ENCODE data around the gene PPIL4. TPM values are rescaled to one million over a fixed set of nuclear protein-coding genes. Genes with fewer than 3 reads are reported as not detected.
A peak's percentile ranks its signal among the peaks of the same experiment; 100 is the strongest.

The PPIL4 gene, protein sequence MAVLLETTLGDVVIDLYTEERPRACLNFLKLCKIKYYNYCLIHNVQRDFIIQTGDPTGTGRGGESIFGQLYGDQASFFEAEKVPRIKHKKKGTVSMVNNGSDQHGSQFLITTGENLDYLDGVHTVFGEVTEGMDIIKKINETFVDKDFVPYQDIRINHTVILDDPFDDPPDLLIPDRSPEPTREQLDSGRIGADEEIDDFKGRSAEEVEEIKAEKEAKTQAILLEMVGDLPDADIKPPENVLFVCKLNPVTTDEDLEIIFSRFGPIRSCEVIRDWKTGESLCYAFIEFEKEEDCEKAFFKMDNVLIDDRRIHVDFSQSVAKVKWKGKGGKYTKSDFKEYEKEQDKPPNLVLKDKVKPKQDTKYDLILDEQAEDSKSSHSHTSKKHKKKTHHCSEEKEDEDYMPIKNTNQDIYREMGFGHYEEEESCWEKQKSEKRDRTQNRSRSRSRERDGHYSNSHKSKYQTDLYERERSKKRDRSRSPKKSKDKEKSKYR
- total RNA-seq: 10 to 100 TPM; 14.7 to 32.4 (median 22.3) TPM
- polyA plus RNA-seq: 1 to 10 TPM; 6.9 to 8.4 (median 8.3) TPM
- long read RNA-seq, donor 1, transcript PPIL4-201 (13 exons, 2,232 nt): major isoform, 14 of 15 reads
- long read RNA-seq, donor 1, partial matches to known transcripts: 0 of 15 reads
- long read RNA-seq, donor 1, other reads (novel, unspliced or antisense): 1 of 15 reads
- long read RNA-seq, donor 2, transcript PPIL4-201 (13 exons, 2,232 nt): major isoform, 24 of 27 reads
- long read RNA-seq, donor 2, partial matches to known transcripts: 0 of 27 reads
- long read RNA-seq, donor 2, other reads (novel, unspliced or antisense): 3 of 27 reads

DNA sequence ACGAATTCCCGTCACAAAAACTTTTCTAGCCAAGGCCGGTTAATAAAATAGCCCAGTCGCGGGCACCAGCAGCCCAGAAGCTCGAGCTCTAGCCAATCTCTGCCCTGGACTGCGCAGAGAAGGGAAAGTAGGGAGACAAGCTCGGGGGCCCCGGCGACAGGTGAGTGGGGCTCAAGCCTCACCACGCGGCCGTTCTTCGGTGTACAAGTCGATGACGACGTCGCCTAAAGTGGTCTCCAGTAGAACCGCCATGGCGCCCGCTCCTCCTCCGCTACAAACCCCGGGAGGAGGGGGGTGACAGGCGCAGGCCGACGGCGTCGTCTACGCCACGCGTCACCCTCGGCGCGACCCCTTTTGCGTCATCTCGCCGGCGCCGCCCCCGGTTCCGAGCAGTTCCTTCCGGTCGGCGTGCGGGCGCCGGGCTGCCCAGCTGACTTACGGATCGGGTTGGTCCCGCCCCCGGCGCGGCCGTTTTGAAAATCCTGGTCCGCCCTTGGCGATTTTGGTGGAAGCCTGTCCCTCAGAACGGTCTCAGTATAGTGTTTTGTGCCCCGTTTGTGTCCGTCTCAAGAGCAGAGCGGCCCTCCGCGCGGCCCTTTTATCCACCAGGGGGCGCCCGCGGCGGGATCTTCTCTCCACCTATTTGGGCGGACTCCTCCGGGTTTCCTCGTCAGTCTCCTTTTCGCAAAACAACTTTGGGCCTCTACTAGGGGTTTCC lies at the start of gene PPIL4:
Gene PPIL4 (minus strand): TSS at position 290 of the 718 bp plus-strand sequence. CDS start 38 bp downstream, at position 252.
- 0% methylated on average over 56 to 71 of the region's 71 CpGs for WGBS, 3 donors
- H3K4me1 ChIP-seq: peaks cover 28% of the 10 kb centered on the region
- DNase-seq (peak; percentile 98 to 99), ATAC-seq (peak; percentile 98 to 99 (median 99))
- peak within 1 kb of the TSS; percentile 99 for H3K27ac ChIP-seq
- TF ChIP-seq, protein P1, sequence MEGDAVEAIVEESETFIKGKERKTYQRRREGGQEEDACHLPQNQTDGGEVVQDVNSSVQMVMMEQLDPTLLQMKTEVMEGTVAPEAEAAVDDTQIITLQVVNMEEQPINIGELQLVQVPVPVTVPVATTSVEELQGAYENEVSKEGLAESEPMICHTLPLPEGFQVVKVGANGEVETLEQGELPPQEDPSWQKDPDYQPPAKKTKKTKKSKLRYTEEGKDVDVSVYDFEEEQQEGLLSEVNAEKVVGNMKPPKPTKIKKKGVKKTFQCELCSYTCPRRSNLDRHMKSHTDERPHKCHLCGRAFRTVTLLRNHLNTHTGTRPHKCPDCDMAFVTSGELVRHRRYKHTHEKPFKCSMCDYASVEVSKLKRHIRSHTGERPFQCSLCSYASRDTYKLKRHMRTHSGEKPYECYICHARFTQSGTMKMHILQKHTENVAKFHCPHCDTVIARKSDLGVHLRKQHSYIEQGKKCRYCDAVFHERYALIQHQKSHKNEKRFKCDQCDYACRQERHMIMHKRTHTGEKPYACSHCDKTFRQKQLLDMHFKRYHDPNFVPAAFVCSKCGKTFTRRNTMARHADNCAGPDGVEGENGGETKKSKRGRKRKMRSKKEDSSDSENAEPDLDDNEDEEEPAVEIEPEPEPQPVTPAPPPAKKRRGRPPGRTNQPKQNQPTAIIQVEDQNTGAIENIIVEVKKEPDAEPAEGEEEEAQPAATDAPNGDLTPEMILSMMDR (IDR thresholded peaks at IDR 0.05): peak; percentile 75
- intact Hi-C loops (cut with DNase I): no loop called here
- H3K36me3 ChIP-seq (ENCODE audit: insufficient read depth in 1 of 2, low read depth in 1 of 2): peaks cover 0 to 1% of the 10 kb centered on the region in 2 donors
- no peaks in the 10 kb centered on the region for H3K9me3 ChIP-seq
- no peaks in the 10 kb centered on the region for H3K27me3 ChIP-seq (ENCODE audit: insufficient read depth in 3 of 3, low read length in 2 of 3)
- peak within 1 kb of the TSS; percentile 96 for H3K4me3 ChIP-seq

DNA sequence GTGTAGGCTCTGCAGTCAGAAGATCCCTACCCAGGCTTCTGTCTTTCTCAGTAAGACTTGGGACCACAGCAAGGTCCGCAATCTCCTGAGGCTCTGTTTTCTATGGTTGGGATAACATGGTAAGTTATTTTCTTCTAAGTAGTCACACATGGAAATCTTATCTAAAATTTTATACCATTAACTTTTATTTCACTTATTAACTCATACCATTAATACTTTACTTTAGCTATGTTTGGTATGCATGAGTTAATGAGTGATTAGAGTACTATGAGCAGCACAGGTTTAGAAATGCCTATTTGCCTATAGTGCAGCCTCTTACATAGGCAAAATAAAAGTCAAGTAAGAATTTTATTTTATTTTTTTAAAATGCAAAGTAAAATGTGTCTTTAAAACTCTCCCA lies 47.6 kb upstream of the PPIL4 start:
- ATAC-seq (no peak), DNase-seq (no peak)
- Histone ChIP-seq H3K4me3 (no peak overlapping the region), H3K27ac (no peak overlapping the region), H3K9me3 (no peaks in the 10 kb centered on the region), H3K27me3 (ENCODE audit: insufficient read depth in 3 of 3, low read length in 2 of 3) (no peaks in the 10 kb centered on the region), H3K36me3 (ENCODE audit: insufficient read depth in 1 of 2, low read depth in 1 of 2) (peaks cover 16 to 95% of the 10 kb centered on the region in 2 donors), H3K4me1 (no peaks in the 10 kb centered on the region)
- 99 to 100% (median 100%) methylated on average over 1 of the region's 1 CpG for WGBS, 3 donors
- intact Hi-C loops (cut with DNase I): no loop called here
- TF ChIP-seq, protein P1 (IDR thresholded peaks at IDR 0.05): no peak

DNA sequence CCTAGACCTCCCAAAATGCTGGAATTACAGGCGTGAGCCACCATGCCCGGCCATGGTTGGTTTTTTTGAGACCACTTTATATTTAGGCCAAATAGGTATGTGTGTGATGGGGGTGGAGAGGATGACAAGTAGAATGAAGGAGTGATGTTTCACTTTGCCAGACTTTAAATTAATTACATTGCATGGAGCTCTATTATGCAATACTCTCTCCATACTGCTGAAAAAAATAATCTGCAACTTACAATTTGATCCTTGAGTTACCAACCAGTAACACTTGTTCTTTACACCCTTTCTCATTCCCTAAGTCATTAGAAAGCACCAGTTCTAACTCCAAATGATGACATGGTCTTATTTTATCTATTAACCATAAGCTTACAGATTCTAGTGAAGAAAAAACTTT lies 47.1 kb upstream of the PPIL4 start:
- Histone ChIP-seq H3K4me3 (no peak overlapping the region), H3K9me3 (no peaks in the 10 kb centered on the region), H3K27ac (no peak overlapping the region), H3K4me1 (no peaks in the 10 kb centered on the region), H3K36me3 (ENCODE audit: insufficient read depth in 1 of 2, low read depth in 1 of 2) (peaks cover 16 to 95% of the 10 kb centered on the region in 2 donors), H3K27me3 (ENCODE audit: insufficient read depth in 3 of 3, low read length in 2 of 3) (no peaks in the 10 kb centered on the region)
- TF ChIP-seq, protein P1 (IDR thresholded peaks at IDR 0.05): no peak
- DNase-seq: no peak
- 91 to 97% (median 91%) methylated on average over 2 of the region's 2 CpGs for WGBS, 3 donors
- intact Hi-C loops (cut with DNase I): no loop called here
- no peak for ATAC-seq

DNA sequence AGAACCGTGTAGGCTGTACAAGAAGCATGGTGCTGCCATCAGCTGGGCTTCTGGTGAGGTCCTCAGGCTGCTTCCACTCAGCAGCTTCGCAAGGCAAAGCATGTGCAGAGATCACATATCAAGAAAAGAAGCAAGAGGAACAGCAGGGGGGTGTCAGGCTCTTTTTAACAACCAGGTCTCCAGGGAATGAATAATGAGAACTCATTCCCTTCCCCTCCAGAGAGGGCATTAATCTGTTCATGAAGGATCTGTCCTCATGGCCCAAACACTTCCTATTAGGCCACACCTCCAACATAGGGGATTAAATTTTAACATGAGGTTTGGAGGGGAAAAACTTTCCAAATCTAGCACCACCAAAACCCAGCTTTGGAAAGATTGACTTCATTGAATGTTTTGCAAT lies 40.3 kb upstream of the PPIL4 start:
- Histone ChIP-seq H3K4me1 (no peaks in the 10 kb centered on the region), H3K27me3 (ENCODE audit: insufficient read depth in 3 of 3, low read length in 2 of 3) (no peaks in the 10 kb centered on the region), H3K36me3 (ENCODE audit: insufficient read depth in 1 of 2, low read depth in 1 of 2) (peaks cover 2 to 99% of the 10 kb centered on the region in 2 donors), H3K27ac (no peak overlapping the region), H3K9me3 (no peaks in the 10 kb centered on the region), H3K4me3 (no peak overlapping the region)
- intact Hi-C loops (cut with DNase I): loop anchor here in 1 of 2 donors (10.0 kb wide), 1 partner anchor 149 kb away; no protein-coding TSS in a partner anchor
- TF ChIP-seq, protein P1 (IDR thresholded peaks at IDR 0.05): no peak
- DNase-seq: no peak
- no peak for ATAC-seq
- 87 to 97% (median 94%) methylated on average over 2 of the region's 2 CpGs for WGBS, 3 donors
